ENCODE measurements around the gene SHLD2.
"Not testable (repeated sequence)": the region's sequence is repeated elsewhere in the genome, so short reads cannot be mapped to it uniquely, and the experiment has no call there.

The SHLD2 gene

GRCh38 chr10:87092376-87092860, 2.6 kb upstream of the SHLD2 start:
- FAIRE-seq (no peak), DNase-seq (ENCODE audit: insufficient read length) (no peak)
- TF ChIP-seq POLR2AphosphoS5 (IDR thresholded peaks at IDR 0.05; ENCODE audit: low read depth, low read length) (no peak), TAF1 (IDR thresholded peaks at IDR 0.05; ENCODE audit: borderline replicate concordance, low read depth, low read length) (no peak), POLR2A (IDR thresholded peaks at IDR 0.05; ENCODE audit: low read depth, low read length) (no peak)

GRCh38 chr10:87092861-87093631, 2.0 kb upstream of the SHLD2 start:
- DNase-seq (ENCODE audit: insufficient read length) (no peak), FAIRE-seq (peak; percentile 66)
- TF ChIP-seq POLR2AphosphoS5 (IDR thresholded peaks at IDR 0.05; ENCODE audit: low read depth, low read length) (no peak), POLR2A (IDR thresholded peaks at IDR 0.05; ENCODE audit: low read depth, low read length) (no peak), TAF1 (IDR thresholded peaks at IDR 0.05; ENCODE audit: borderline replicate concordance, low read depth, low read length) (no peak)

- peak; percentile 92 for FAIRE-seq
- peak; percentile 36 for DNase-seq (ENCODE audit: insufficient read length)
- TF ChIP-seq TAF1 (IDR thresholded peaks at IDR 0.05; ENCODE audit: borderline replicate concordance, low read depth, low read length), result no peak
- 0 out of 2 replicates have a peak, but pooled peaks have one; percentile 4 for TF ChIP-seq POLR2A (IDR thresholded peaks at IDR 0.05; ENCODE audit: low read depth, low read length)
These were observed 1.2 kb upstream of the SHLD2 start for GRCh38 chr10:87093632-87094372.

DNA sequence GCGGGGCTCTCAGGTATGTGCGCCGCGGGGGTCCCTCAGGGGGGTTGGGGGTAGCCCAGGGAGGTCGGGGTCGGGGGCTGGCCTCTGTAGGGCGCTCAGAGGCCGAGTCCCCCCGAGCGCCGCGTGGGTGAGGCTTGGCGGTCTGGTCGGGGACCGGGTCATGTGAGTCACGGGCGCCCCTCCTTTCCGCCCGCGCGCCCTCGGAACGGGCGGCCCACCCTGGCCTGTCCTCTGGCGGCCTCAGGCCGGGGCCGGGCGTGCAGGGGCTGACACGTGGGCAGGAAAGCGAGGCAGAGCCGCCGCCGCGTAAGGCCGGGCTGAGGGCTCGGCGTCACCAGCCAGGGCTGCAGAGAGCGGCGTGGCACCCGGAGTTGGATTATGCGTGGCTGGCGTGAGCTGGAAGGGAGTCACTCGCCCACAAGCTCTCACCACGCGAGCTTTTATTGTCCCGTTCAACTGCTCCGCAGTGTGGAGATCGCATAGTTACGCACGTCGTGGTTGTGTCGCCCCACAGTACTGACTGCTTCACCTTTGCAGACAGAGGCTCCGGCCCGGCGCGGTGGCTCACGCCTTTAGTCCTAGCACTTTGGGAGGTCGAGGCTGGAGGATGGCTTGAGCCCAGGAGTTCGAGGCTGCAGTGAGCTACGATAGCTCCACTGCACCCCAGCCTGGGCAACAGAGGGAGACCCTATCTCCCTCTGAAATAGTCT, 385 bp downstream of the SHLD2 start:
- peak; percentile 57 for DNase-seq (ENCODE audit: insufficient read length)
- peak; percentile 88 for FAIRE-seq
- TF ChIP-seq POLR2AphosphoS5 (IDR thresholded peaks at IDR 0.05; ENCODE audit: low read depth, low read length) (peak; percentile 85), POLR2A (IDR thresholded peaks at IDR 0.05; ENCODE audit: low read depth, low read length) (peak; percentile 87), TAF1 (IDR thresholded peaks at IDR 0.05; ENCODE audit: borderline replicate concordance, low read depth, low read length) (peak; percentile 48; the same call in 1 of the 2 replicates)

GRCh38 chr10:87101996-87102395, 7.0 kb downstream of the SHLD2 start:
- no peak for TF ChIP-seq POLR2AphosphoS5 (IDR thresholded peaks at IDR 0.05; ENCODE audit: low read depth, low read length)
- FAIRE-seq (no peak), DNase-seq (ENCODE audit: insufficient read length) (no peak)

GRCh38 chr10:87104727-87105126, 9.7 kb downstream of the SHLD2 start:
- not testable (repeated sequence) for DNase-seq (ENCODE audit: insufficient read length); FAIRE-seq

- TF ChIP-seq POLR2AphosphoS5 (IDR thresholded peaks at IDR 0.05; ENCODE audit: low read depth, low read length), result no peak
- no peak for TF ChIP-seq TAF1 (IDR thresholded peaks at IDR 0.05; ENCODE audit: borderline replicate concordance, low read depth, low read length)
- TF ChIP-seq POLR2A (IDR thresholded peaks at IDR 0.05; ENCODE audit: low read depth, low read length), result no peak
- FAIRE-seq (no peak), DNase-seq (ENCODE audit: insufficient read length) (no peak)
These were observed 10.6 kb downstream of the SHLD2 start for GRCh38 chr10:87105446-87106124.

DNA sequence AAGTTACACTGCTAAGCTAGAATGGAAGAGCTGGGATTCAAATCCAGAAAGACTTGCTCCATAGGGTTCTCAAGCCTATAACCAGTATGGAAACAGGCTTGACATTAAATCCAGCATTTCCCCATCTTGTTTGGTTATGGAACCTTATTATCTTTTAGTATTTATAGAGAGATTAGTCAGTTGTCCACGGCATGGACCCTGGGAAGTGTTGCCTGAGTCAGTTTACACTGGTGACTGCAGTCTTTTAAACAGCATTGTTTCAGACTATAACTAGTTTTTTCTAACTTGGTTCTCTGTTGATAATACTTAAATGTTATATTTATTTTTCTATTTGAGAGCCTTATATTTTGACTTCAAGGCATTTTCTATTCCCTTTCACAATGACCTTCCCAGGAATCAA, 23.1 kb downstream of the SHLD2 start:
- FAIRE-seq; DNase-seq (ENCODE audit: insufficient read length): not testable (repeated sequence)

DNA sequence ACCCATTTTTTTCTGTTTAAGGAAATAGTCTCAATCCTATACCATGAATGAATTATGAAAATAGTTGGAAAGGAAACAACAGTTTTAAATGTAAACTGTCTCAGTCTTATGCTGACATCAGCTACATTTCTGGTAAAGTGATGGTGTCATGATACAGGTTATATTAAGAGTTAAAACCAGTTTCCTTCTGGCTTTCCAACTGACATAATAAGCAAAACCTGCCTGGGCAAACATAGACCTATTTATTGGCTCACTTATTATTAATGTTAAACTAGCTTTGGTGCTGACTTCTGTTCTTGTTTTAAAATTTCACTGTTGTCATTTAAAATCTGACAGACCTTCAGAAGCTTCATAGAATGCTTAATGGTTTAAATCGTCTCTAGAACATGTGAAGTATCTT, 24.0 kb downstream of the SHLD2 start:
- DNase-seq (ENCODE audit: insufficient read length); FAIRE-seq: not testable (repeated sequence)

- FAIRE-seq; DNase-seq (ENCODE audit: insufficient read length): not testable (repeated sequence)
These were observed 28.3 kb downstream of the SHLD2 start for GRCh38 chr10:87123351-87123750.

DNA sequence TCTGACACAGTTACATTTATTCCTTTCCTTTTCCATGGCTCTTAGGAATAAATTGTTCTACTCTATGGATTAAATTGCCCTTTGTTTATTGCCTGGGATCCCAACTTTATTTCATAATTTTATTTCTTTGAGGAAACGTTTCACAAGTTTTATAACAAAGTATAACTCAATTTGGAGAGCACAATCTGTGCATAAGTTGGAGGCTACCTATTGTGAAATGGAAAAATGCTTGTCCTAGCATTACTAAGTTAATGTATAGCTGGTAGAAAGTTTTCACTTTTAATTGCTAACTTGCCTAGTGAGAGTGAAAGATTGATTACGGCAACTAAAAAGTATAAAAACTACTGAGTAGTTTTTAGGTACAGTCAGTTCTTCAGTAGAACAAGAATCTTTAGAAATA, 32.0 kb downstream of the SHLD2 start:
- not testable (repeated sequence) for FAIRE-seq; DNase-seq (ENCODE audit: insufficient read length)

GRCh38 chr10:87127607-87128156, 32.7 kb downstream of the SHLD2 start:
- FAIRE-seq; DNase-seq (ENCODE audit: insufficient read length): not testable (repeated sequence)

GRCh38 chr10:87132176-87132575, 37.2 kb downstream of the SHLD2 start:
- not testable (repeated sequence) for FAIRE-seq; DNase-seq (ENCODE audit: insufficient read length)

DNA sequence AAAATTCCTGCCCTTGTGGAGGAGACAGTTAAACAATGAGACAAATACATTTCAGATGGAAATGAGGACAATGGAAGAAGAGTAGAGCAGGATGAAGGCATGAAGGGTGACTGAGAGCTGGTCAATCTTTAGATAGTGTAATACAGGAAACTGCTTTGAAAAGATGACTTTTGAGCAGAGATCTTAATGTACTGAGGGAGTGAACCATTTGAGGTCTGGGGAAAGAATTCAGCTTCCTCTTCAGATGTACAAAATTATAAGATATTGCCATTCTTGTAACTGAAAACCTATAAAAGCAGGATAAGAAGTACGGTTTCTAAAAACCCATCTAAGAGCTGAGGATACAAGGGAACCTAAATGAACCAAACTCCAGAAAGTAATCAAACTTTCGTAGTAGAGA, 38.9 kb downstream of the SHLD2 start:
- DNase-seq (ENCODE audit: insufficient read length); FAIRE-seq: not testable (repeated sequence)

- FAIRE-seq, result not testable (repeated sequence)
These were observed 39.4 kb downstream of the SHLD2 start for GRCh38 chr10:87134440-87134839.

GRCh38 chr10:87137478-87137877, 42.5 kb downstream of the SHLD2 start:
- DNase-seq (ENCODE audit: insufficient read length); FAIRE-seq: not testable (repeated sequence)

More at GRCh38 chr10:87134440-87134839, 39.4 kb downstream of the SHLD2 start:
- DNase-seq (ENCODE audit: insufficient read length), result not testable (repeated sequence)

Measured in GM12892 (cell line).